NOMO-1 treated with dmso at 0.1 percent for 144 hours (cell line): ENCODE data around the gene ADM.

Experiments
- DNase-seq: peaks from one replicate; lab custom pipeline; 2025; ENCODE audit not compliant: unreplicated experiment; lab: John Stamatoyannopoulos, UW

ADM gene

DNA sequence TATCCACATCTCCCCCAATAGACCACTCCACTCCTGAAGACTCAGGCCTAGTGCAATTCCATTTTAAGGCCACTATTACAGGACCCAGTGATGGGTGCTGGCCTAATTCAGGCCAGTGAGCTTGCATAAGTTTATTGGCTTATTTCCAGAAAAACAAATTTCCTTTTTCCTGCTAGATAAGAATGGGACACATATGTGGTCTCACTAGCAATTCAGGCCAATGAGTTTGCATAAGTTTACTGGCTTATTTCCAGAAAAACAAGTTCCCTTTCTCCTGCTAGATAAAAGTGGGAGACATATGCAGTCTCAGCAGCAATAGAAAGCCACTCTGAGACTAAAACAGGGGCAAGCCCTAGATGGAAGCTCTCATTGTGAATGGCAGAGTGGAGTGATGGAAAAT is 22.4 kb downstream of the ADM start:
- DNase-seq = no peak

- no peak for DNase-seq
Observed at GRCh38 chr11:10328314-10329098, 23.6 kb downstream of the ADM start.

DNA sequence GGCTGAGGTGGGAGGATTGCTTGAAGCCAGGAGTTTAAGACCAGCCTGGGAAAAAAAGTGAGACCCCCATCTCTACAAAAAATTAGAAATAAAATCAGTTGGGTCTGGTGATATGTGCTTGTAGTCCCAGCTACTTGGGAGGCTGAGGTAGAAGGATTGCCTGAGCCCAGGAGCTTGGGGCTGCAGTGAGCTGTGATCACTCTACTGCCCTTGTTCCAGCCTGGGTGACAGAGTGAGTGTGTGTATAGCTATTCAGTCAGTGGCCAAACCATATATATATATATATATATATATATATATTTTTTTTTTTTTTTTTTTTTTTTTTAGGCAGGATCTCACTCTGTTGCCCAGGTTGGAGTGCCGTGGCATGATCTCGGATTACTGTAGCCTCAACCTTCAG is 24.5 kb downstream of the ADM start:
- no peak for DNase-seq

GRCh38 chr11:10329935-10330334 is 25.1 kb downstream of the ADM start:
- no peak for DNase-seq

DNA sequence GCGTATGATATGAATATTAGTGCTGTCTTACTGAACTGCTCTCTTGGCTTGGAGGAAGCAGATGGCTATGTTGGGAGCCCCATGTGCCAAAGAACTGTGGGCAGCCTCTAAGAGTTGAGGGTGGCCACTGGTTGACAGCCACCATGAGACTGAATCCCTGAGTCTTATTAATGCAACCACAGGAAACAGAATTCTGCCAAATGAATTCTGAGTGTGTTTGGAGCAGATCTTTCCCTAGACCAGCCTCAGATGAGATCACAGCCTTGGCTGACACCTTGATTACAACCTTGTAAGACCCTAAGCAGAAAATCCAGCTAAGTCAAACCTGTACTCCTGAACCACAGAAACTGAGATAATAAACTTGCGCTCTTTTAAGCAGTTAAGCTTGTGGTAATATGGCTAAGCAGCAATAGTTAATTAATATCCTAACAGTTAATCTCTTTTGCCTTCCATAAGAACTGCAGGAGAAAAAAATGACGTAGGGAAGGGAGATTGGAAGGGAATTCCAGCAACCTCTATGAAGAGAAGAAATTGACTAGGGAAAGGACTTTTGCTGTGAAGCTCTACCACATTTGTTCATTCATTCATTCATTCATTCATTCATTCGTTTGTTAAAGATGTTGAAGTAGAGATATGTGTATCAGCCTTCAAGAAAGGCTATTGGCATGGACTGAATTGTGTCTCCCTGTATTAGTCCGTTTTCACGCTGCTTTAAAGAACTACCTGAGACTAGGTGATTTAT is 26.8 kb downstream of the ADM start:
- no peak for DNase-seq

- no peak for DNase-seq
Observed at GRCh38 chr11:10333490-10333889, 28.6 kb downstream of the ADM start.

- DNase-seq = no peak
Observed at GRCh38 chr11:10338287-10338686, 33.4 kb downstream of the ADM start.

DNA sequence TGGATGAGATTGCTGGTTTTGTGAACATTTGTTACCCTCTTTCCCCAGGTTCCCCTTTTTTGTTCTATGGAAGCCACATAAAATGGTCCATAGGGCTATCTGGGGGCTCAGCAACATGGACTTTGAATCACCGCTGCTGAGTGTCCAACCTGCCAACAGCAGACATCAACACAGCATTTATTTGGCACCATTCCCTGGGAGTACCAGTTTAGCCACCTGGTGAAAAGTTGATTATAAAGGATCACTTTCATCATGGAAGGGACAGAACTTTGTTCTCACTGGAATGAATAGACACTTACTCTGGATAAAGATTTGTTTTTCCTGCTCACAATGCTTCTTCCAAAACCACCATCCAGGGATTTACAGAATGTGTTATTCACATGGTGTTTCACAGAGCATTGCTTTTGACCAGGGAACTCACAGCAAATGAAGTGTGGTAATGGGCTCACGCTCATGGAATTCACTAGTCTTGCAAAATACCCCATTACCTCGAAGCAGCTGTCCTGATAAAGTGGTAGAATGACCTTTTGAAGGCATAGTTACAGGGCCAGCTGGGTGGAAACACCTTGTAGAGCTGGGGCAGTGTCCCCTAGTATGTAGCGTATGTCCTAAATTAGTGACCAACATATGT is 43.9 kb downstream of the ADM start:
- DNase-seq = no peak

DNA sequence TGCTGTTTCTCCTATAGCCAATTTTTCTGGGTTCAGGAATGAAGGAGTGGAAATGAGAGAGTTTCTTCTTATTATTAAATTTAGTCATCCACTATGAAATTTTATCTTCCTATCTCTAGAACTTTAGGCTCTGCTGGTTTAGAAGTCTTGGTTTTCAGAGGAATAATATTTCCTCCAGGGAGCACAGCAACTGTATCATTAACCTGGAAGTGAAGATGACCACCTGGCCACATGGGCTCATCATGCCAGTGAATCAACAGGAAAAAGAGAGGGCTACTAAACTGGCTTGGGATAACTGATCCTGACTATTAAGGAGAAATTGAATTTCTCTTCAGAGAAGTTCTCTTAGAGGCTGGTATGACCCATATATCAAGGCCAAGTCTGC is 44.4 kb downstream of the ADM start:
- no peak for DNase-seq

DNA sequence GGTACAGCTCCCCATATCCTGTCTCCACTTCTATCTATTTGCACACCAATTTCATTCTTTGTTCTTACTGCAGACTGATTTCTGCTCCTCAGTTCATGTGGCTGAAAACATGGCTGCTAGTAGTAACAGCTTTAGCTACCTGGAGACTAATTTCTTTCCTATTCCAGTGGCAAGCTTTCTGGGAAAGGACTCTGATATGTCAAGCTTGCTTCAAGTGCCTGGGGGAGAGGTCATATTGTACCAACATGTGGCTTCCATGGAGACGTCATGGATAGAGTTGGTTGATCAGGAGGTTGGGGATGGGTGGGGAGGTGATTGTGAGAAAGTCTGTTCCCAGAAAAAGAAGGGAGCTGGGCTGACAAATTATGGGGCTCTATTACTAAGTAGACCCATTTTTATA is 44.9 kb downstream of the ADM start:
- no peak for DNase-seq

GRCh38 chr11:10350334-10350733 is 45.5 kb downstream of the ADM start:
- DNase-seq = no peak

DNA sequence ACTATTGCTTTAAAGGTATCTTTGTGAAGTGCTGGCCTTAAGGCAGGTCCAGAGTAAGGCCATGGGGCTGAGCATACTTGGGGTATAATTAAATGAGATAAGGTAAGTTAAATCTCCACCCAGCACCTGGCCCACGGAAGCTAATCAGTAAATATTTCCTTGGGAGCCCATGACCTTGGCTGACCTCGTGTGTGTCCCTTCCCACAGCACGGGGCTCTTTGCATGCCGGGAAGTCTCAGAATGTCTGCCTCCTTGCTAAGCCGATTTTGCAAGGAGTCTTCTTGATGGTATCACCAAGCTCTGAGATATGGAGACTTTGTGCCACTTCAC is 46.5 kb downstream of the ADM start:
- no peak for DNase-seq

DNA sequence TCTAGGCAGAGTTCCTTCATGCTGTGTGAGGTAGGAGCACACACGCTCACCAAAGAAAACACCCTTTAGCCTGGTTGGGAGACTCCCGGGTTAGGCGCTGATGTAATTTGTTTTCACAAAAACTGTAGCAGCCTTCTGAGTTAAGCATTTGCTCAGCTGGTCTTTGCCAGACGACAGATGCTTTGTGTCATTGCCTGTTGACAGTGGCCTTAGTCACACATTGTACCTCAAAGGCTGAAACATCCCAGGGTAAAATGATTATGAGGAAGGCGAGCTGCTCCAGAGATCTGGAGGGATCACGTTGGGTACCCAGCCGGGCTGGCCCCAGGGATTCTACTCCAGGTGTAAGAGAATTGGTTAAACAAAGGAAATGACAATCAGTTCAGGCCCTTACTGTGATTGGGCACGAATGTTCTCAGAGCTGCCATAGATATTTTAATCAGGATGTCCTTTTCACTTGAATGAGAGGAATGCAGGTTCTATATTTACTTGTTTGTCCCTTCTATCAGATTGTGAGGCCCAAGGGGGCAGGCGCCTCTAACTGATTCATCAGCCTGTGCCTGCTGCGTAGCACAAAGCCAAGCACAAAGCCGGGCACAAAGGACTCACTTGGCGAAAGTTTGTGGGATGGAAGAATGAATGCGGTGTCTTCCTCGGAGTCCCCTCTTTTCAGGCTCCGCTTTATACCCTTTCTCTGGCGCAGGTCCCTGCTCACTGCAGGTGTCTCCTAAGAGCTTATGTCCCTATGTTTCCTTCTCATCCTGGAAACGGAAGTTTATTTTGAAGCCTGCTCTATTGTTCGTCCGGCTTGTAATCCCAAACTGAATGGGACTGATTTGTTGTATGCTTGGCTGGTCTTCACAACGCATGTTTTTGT is 47.1 kb downstream of the ADM start:
- no peak for DNase-seq

GRCh38 chr11:10352921-10353550 is 48.2 kb downstream of the ADM start:
- no peak for DNase-seq

GRCh38 chr11:10354389-10354788 is 49.5 kb downstream of the ADM start:
- DNase-seq = no peak

DNA sequence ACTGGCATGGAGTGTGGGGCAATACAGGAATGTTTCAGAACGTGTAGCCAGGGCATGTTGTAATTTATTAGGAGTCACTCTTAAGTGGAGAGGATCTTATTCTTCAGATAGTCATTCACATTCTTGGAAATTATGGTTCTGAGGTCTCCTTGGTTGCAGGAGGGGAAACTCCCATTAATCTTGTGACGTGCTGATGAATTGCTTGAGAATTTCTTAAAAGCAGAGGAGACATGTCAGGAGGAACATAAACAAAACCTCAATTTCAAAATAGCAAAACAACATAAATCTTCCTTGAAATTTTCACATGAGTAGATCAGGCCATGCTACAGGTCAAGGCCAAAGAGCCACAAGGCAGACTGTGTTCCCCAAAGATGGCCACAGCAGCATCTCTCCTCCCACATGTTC is 50.4 kb downstream of the ADM start:
- no peak for DNase-seq

DNA sequence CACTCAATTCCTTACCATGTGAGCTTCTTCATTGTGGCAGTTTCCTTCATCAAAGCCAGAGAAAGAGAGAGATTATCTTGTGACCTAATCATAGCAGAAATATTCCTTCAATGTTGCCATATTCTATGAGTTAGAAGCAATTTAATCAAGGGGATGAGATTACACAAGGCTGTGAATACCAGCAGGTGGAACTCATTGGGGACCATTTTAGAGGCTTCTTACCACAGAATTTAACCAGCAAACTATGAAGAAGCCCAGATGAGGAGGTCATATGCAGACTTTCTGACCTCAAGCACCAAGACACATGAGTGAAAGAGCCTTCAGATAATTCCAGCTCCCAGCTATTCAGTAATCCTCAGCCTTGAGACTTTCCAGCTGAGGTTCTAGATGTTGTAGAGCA is 51.3 kb downstream of the ADM start:
- DNase-seq = no peak
